ENCODE data around the gene CMIP.

Gene CMIP

GRCh38 chr16:81590714-81591544 is 146.3 kb downstream of the CMIP start:
- peaks cover 4% of the 10 kb centered on the region for H3K36me3 Mint-ChIP-seq (ENCODE audit: insufficient read depth)
- H3K27me3 Mint-ChIP-seq: no peaks in the 10 kb centered on the region
- H3K9me3 Mint-ChIP-seq: no peaks in the 10 kb centered on the region
- peaks cover 45 to 48% of the 10 kb centered on the region in 2 donors for H3K4me1 Mint-ChIP-seq (ENCODE audit: low read depth in 2 of 2)
- no peak for DNase-seq
- H3K27ac Mint-ChIP-seq: peak overlapping the region; percentile 30 to 75
- no peak overlapping the region for H3K4me3 Mint-ChIP-seq
- no peak for ATAC-seq (replicated peaks)

GRCh38 chr16:81591545-81591870 is 146.9 kb downstream of the CMIP start:
- Mint-ChIP-seq H3K4me1 (ENCODE audit: low read depth in 2 of 2) (peaks cover 44 to 51% of the 10 kb centered on the region in 2 donors), H3K4me3 (no peak overlapping the region), H3K27me3 (no peaks in the 10 kb centered on the region), H3K27ac (peak overlapping the region; percentile 30 to 75), H3K36me3 (ENCODE audit: insufficient read depth) (peaks cover 7% of the 10 kb centered on the region), H3K9me3 (no peaks in the 10 kb centered on the region)
- DNase-seq (no peak), ATAC-seq (replicated peaks) (no peak)

GRCh38 chr16:81592353-81592866 is 147.8 kb downstream of the CMIP start:
- H3K4me3 Mint-ChIP-seq: no peak overlapping the region
- peak overlapping the region in 1 of 2 donors; percentile 75 for H3K27ac Mint-ChIP-seq
- no peaks in the 10 kb centered on the region for H3K27me3 Mint-ChIP-seq
- no peak for DNase-seq
- H3K36me3 Mint-ChIP-seq (ENCODE audit: insufficient read depth): peaks cover 7% of the 10 kb centered on the region
- ATAC-seq (replicated peaks): no peak
- H3K9me3 Mint-ChIP-seq: no peaks in the 10 kb centered on the region
- peaks cover 44 to 48% of the 10 kb centered on the region in 2 donors for H3K4me1 Mint-ChIP-seq (ENCODE audit: low read depth in 2 of 2)

DNA sequence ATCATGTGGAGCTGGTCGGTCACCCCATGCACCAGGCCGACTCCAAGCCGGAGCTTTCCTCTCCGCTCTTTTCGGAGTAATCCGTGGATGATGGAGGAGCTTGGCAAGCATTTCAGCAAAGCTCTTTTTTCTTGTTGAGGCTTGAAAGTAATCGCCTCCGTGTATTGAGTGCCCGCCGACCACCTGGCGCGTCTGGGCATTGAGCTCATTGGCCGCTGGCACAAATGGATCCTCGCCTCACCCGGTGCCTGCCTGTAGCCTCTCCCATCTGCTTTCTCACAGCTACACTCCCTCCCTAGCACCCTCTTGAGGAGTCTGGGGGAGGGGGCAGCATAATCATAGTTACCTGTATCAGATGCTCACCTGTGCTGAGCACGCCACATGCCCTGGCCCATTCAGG is 148.9 kb downstream of the CMIP start:
- H3K36me3 Mint-ChIP-seq (ENCODE audit: insufficient read depth): peaks cover 7% of the 10 kb centered on the region
- peaks cover 44% of the 10 kb centered on the region in 2 donors for H3K4me1 Mint-ChIP-seq (ENCODE audit: low read depth in 2 of 2)
- no peak for DNase-seq
- H3K27ac Mint-ChIP-seq: peak overlapping the region; percentile 75 to 86
- no peak for ATAC-seq (replicated peaks)
- no peaks in the 10 kb centered on the region for H3K27me3 Mint-ChIP-seq
- H3K9me3 Mint-ChIP-seq: no peaks in the 10 kb centered on the region
- H3K4me3 Mint-ChIP-seq: no peak overlapping the region

- H3K9me3 Mint-ChIP-seq: no peaks in the 10 kb centered on the region
- no peak overlapping the region for H3K4me3 Mint-ChIP-seq
- H3K4me1 Mint-ChIP-seq (ENCODE audit: low read depth in 2 of 2): peaks cover 42 to 54% of the 10 kb centered on the region in 2 donors
- H3K36me3 Mint-ChIP-seq (ENCODE audit: insufficient read depth): peaks cover 7% of the 10 kb centered on the region
- H3K27ac Mint-ChIP-seq: peak overlapping the region; percentile 84 to 94
- no peaks in the 10 kb centered on the region for H3K27me3 Mint-ChIP-seq
- no peak for DNase-seq
- ATAC-seq (replicated peaks): peak; percentile 66
Observed at GRCh38 chr16:81595629-81596292, 151.2 kb downstream of the CMIP start.

- no peak for ATAC-seq (replicated peaks)
- DNase-seq: no peak
- no peaks in the 10 kb centered on the region for H3K27me3 Mint-ChIP-seq
- no peaks in the 10 kb centered on the region for H3K9me3 Mint-ChIP-seq
- peak overlapping the region; percentile 45 to 52 for H3K27ac Mint-ChIP-seq
- no peak overlapping the region for H3K4me3 Mint-ChIP-seq
- peaks cover 39 to 47% of the 10 kb centered on the region in 2 donors for H3K4me1 Mint-ChIP-seq (ENCODE audit: low read depth in 2 of 2)
- H3K36me3 Mint-ChIP-seq (ENCODE audit: insufficient read depth): peaks cover 13% of the 10 kb centered on the region
Observed at GRCh38 chr16:81597079-81597658, 152.6 kb downstream of the CMIP start.

DNA sequence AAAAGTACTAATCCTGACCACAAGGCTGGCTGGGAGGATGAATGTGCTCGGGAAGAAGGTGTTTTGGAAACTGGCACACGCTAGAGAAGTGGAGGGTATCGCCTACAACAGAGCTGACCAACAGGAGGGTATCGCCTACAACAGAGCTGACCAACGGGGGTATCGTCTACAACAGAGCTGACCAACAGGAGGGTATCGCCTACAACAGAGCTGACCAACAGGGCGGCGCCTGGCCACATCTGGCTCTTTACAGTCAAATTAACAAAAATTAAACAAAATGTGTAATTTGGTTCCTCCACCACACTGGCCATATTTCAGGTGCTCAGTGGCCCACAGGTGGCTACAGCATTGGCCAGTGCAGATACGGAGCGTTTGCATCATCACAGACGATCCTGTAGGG is 153.5 kb downstream of the CMIP start:
- no peak for ATAC-seq (replicated peaks)
- no peaks in the 10 kb centered on the region for H3K27me3 Mint-ChIP-seq
- peaks cover 13% of the 10 kb centered on the region for H3K36me3 Mint-ChIP-seq (ENCODE audit: insufficient read depth)
- peak overlapping the region; percentile 45 to 52 for H3K27ac Mint-ChIP-seq
- H3K4me1 Mint-ChIP-seq (ENCODE audit: low read depth in 2 of 2): peaks cover 35 to 48% of the 10 kb centered on the region in 2 donors
- no peak overlapping the region for H3K4me3 Mint-ChIP-seq
- no peak for DNase-seq
- H3K9me3 Mint-ChIP-seq: no peaks in the 10 kb centered on the region

GRCh38 chr16:81599034-81599744 is 154.6 kb downstream of the CMIP start:
- H3K36me3 Mint-ChIP-seq (ENCODE audit: insufficient read depth): peaks cover 13% of the 10 kb centered on the region
- no peaks in the 10 kb centered on the region for H3K9me3 Mint-ChIP-seq
- H3K4me3 Mint-ChIP-seq: no peak overlapping the region
- no peak for DNase-seq
- H3K27me3 Mint-ChIP-seq: no peaks in the 10 kb centered on the region
- peak overlapping the region; percentile 35 to 84 for H3K27ac Mint-ChIP-seq
- ATAC-seq (replicated peaks): no peak
- H3K4me1 Mint-ChIP-seq (ENCODE audit: low read depth in 2 of 2): peaks cover 32 to 51% of the 10 kb centered on the region in 2 donors

- no peak overlapping the region for H3K4me3 Mint-ChIP-seq
- peaks cover 13% of the 10 kb centered on the region for H3K36me3 Mint-ChIP-seq (ENCODE audit: insufficient read depth)
- DNase-seq (no peak), ATAC-seq (replicated peaks) (no peak)
- H3K27ac Mint-ChIP-seq: peak overlapping the region; percentile 35 to 84
- no peaks in the 10 kb centered on the region for H3K9me3 Mint-ChIP-seq
- peaks cover 29 to 51% of the 10 kb centered on the region in 2 donors for H3K4me1 Mint-ChIP-seq (ENCODE audit: low read depth in 2 of 2)
- H3K27me3 Mint-ChIP-seq: no peaks in the 10 kb centered on the region
Observed at GRCh38 chr16:81600275-81600674, 155.7 kb downstream of the CMIP start.

DNA sequence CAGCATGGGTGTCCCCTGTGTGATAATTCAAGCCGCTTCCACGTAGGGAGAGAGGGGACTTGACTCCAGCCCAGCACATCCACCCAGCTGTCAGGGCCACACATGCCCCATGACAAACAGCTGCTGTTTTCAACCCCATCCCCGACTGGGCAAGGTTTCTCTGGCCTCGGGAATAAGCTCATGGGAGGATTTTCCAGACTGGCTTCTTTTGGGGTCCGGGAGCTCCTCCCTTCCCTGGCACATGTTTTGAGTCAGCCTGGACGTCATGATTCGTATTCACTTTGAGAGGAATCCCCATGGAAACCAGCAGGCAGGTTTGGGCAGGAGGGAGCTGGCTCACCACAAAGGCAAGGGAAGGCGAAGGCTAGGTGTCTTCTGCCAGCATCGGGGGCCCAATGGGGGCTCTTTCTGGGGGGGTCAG is 156.4 kb downstream of the CMIP start:
- H3K36me3 Mint-ChIP-seq (ENCODE audit: insufficient read depth): peaks cover 11% of the 10 kb centered on the region
- no peaks in the 10 kb centered on the region for H3K9me3 Mint-ChIP-seq
- ATAC-seq (replicated peaks): no peak
- H3K27me3 Mint-ChIP-seq: no peaks in the 10 kb centered on the region
- no peak for DNase-seq
- H3K4me1 Mint-ChIP-seq (ENCODE audit: low read depth in 2 of 2): peaks cover 33 to 50% of the 10 kb centered on the region in 2 donors
- no peak overlapping the region for H3K4me3 Mint-ChIP-seq
- H3K27ac Mint-ChIP-seq: peak overlapping the region; percentile 35 to 84

- no peak for ATAC-seq (replicated peaks)
- DNase-seq: no peak
- H3K4me1 Mint-ChIP-seq (ENCODE audit: low read depth in 2 of 2): peaks cover 32 to 46% of the 10 kb centered on the region in 2 donors
Observed at GRCh38 chr16:81601601-81602255, 157.1 kb downstream of the CMIP start.

GRCh38 chr16:81602256-81602776 is 157.7 kb downstream of the CMIP start:
- Mint-ChIP-seq H3K27ac (peak overlapping the region; percentile 84 to 86), H3K4me1 (ENCODE audit: low read depth in 2 of 2) (peaks cover 29 to 44% of the 10 kb centered on the region in 2 donors), H3K4me3 (no peak overlapping the region), H3K27me3 (no peaks in the 10 kb centered on the region), H3K9me3 (no peaks in the 10 kb centered on the region), H3K36me3 (ENCODE audit: insufficient read depth) (peaks cover 13% of the 10 kb centered on the region)
- ATAC-seq (replicated peaks) (no peak), DNase-seq (no peak)

More at GRCh38 chr16:81601601-81602255, 157.1 kb downstream of the CMIP start:
- Mint-ChIP-seq H3K9me3 (no peaks in the 10 kb centered on the region), H3K27me3 (no peaks in the 10 kb centered on the region), H3K27ac (peak overlapping the region in 1 of 2 donors; percentile 84), H3K4me3 (no peak overlapping the region), H3K36me3 (ENCODE audit: insufficient read depth) (peaks cover 13% of the 10 kb centered on the region)

Data from effector memory CD8-positive, alpha-beta T cell (primary cell).